Measurements from ENCODE around the gene GNAZ. TPM values are rescaled to one million over a fixed set of nuclear protein-coding genes. Genes with fewer than 3 reads are reported as not detected.

GNAZ gene
- polyA plus RNA-seq, 1 donor (not counting 4 experiments of a cell fraction or from before 2014, with no cell fraction given) = 0.03 TPM

DNA sequence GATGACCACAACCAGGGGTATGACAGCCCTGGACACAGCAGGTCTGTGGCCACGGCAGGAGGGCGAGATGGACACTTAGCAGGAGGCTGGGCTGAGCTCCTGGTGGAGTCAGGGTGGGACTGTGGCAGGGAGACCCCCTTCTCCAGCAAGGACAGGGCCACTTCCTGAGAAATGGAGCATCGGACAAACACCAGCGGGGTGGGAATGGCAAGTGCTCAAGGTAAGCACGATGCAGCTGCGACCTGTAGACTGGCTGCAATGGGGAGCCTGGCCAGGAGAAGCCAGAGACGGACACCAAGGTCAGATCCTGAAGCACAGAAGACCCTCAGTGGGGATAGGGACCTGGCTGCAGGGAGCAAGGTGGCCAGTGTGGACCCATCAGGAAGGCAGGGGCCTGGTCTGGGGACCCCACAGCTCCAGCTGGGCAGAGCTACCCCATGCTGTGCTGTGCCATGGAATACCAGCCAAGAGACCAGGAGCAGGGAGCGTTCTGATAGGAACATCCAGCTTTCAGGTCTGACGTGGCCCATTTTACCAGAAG, 42.2 kb downstream of the GNAZ start:
- Histone ChIP-seq H3K9me3 (ENCODE audit: control insufficient read depth, low read depth, low read length) (no peaks in the 10 kb centered on the region), H3K36me3 (ENCODE audit: control insufficient read depth in 2 of 2, extremely low read depth in 1 of 2, insufficient read depth in 2 of 2, low read length in 2 of 2) (no peaks in the 10 kb centered on the region), H4K20me1 (ENCODE audit: control insufficient read depth, extremely low read depth, insufficient read depth, low read length) (no peaks in the 10 kb centered on the region), H3K79me2 (ENCODE audit: control insufficient read depth, insufficient read depth, low read length) (no peaks in the 10 kb centered on the region), H3K27me3 (ENCODE audit: control insufficient read depth, extremely low read depth, insufficient read depth, low read length) (peaks cover 3% of the 10 kb centered on the region), H2AFZ (ENCODE audit: control insufficient read depth, low read length) (no peak overlapping the region), H3K9me1 (ENCODE audit: control insufficient read depth, extremely low read depth, insufficient read depth, low read length) (no peaks in the 10 kb centered on the region), H3K4me3 (ENCODE audit: control insufficient read depth in 2 of 3, extremely low read depth in 1 of 3, insufficient read depth in 2 of 3, low read depth in 1 of 3, low read length in 3 of 3) (no peak overlapping the region), H3K9ac (ENCODE audit: control insufficient read depth, extremely low read depth, insufficient read depth, low read length) (no peak overlapping the region), H3K27ac (ENCODE audit: control insufficient read depth, insufficient read depth, low read length) (no peak overlapping the region), H3K4me1 (ENCODE audit: control insufficient read depth, extremely low read depth, insufficient read depth, low read length) (no peaks in the 10 kb centered on the region), H3K4me2 (ENCODE audit: control insufficient read depth, extremely low read depth, insufficient read depth, low read depth, low read length) (no peak overlapping the region)
- FAIRE-seq = no peak
- DNase-seq (ENCODE audit: low read depth, low spot score) = no peak
- TF ChIP-seq, protein P1, sequence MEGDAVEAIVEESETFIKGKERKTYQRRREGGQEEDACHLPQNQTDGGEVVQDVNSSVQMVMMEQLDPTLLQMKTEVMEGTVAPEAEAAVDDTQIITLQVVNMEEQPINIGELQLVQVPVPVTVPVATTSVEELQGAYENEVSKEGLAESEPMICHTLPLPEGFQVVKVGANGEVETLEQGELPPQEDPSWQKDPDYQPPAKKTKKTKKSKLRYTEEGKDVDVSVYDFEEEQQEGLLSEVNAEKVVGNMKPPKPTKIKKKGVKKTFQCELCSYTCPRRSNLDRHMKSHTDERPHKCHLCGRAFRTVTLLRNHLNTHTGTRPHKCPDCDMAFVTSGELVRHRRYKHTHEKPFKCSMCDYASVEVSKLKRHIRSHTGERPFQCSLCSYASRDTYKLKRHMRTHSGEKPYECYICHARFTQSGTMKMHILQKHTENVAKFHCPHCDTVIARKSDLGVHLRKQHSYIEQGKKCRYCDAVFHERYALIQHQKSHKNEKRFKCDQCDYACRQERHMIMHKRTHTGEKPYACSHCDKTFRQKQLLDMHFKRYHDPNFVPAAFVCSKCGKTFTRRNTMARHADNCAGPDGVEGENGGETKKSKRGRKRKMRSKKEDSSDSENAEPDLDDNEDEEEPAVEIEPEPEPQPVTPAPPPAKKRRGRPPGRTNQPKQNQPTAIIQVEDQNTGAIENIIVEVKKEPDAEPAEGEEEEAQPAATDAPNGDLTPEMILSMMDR (optimal IDR thresholded peaks at IDR 0.05 in 1 of 3, IDR thresholded peaks at IDR 0.05 in 1 of 3, conservative IDR thresholded peaks at IDR 0.05 in 1 of 3; ENCODE audit: extremely low read depth in 1 of 3, insufficient read depth in 2 of 3, low read length in 3 of 3) = no peak
- TF ChIP-seq EZH2 (IDR thresholded peaks at IDR 0.05; ENCODE audit: low read length) = no peak
- dilution Hi-C loops (cut with MboI; ENCODE audit: extremely low pct_ligation_motif_present, low sequenced_read_pairs) = no loop called here

DNA sequence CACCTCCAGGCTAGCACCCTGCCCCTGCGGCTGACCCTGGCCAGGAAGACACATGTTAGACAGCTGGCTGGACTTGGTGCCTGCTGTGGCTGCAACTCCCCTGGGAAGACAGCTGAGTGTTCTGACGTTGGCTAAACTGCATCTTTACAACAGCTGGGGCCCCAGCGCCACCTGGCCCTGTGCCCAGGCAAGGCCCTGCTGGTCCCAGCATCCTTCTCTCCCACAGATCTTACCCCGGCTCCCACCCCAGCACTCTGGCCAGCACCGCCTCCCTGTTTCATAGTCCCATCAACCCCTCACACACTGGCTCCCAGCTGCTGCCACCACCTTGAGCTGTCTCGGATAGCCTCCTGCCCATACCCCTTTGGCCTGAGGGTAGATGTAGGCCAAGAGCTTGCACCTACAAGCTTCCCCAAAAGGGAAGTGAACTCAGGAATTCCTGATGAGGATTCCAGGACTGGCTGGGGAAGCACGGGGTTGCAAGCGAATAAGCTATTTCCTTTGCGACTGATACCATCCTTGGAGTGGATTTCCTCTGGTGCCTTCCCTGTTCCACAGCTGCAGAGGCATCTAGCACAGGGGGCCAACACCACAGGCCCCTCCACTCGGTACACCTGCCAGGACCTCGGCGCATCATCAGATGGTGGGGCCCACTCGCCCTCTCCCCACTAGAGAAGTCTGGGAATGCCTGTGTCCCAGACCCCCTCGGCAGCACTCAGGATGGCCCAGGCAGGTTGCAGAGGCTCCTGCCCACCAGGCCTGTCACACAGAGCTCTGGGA, 42.9 kb downstream of the GNAZ start:
- Histone ChIP-seq H2AFZ (ENCODE audit: control insufficient read depth, low read length) (no peak overlapping the region), H3K36me3 (ENCODE audit: control insufficient read depth in 2 of 2, extremely low read depth in 1 of 2, insufficient read depth in 2 of 2, low read length in 2 of 2) (no peaks in the 10 kb centered on the region), H4K20me1 (ENCODE audit: control insufficient read depth, extremely low read depth, insufficient read depth, low read length) (no peaks in the 10 kb centered on the region), H3K4me1 (ENCODE audit: control insufficient read depth, extremely low read depth, insufficient read depth, low read length) (no peaks in the 10 kb centered on the region), H3K27me3 (ENCODE audit: control insufficient read depth, extremely low read depth, insufficient read depth, low read length) (peaks cover 3% of the 10 kb centered on the region), H3K27ac (ENCODE audit: control insufficient read depth, insufficient read depth, low read length) (no peak overlapping the region), H3K9me3 (ENCODE audit: control insufficient read depth, low read depth, low read length) (no peaks in the 10 kb centered on the region), H3K4me3 (ENCODE audit: control insufficient read depth in 2 of 3, extremely low read depth in 1 of 3, insufficient read depth in 2 of 3, low read depth in 1 of 3, low read length in 3 of 3) (no peak overlapping the region), H3K79me2 (ENCODE audit: control insufficient read depth, insufficient read depth, low read length) (no peaks in the 10 kb centered on the region), H3K4me2 (ENCODE audit: control insufficient read depth, extremely low read depth, insufficient read depth, low read depth, low read length) (no peak overlapping the region), H3K9ac (ENCODE audit: control insufficient read depth, extremely low read depth, insufficient read depth, low read length) (no peak overlapping the region), H3K9me1 (ENCODE audit: control insufficient read depth, extremely low read depth, insufficient read depth, low read length) (no peaks in the 10 kb centered on the region)
- TF ChIP-seq, protein P1 (optimal IDR thresholded peaks at IDR 0.05 in 1 of 3, IDR thresholded peaks at IDR 0.05 in 1 of 3, conservative IDR thresholded peaks at IDR 0.05 in 1 of 3; ENCODE audit: extremely low read depth in 1 of 3, insufficient read depth in 2 of 3, low read length in 3 of 3) = no peak
- no peak for TF ChIP-seq EZH2 (IDR thresholded peaks at IDR 0.05; ENCODE audit: low read length)
- no peak for DNase-seq (ENCODE audit: low read depth, low spot score)
- dilution Hi-C loops (cut with MboI; ENCODE audit: extremely low pct_ligation_motif_present, low sequenced_read_pairs) = no loop called here
- no peak for FAIRE-seq

Measured in keratinocyte (primary cell).